ENCODE measurements around the gene MUS81. TPM values are rescaled to one million over a fixed set of nuclear protein-coding genes. Genes with fewer than 3 reads are reported as not detected.

MUS81 gene
- total and polyA plus RNA-seq, 2 of the 13 experiments (the other 11 are each of a cell fraction or from before 2014, with no cell fraction given), result 25.6 to 30.2 TPM

GRCh38 chr11:65873318-65874156, 13.3 kb downstream of the MUS81 start (continued):
- TF ChIP-seq ZNF180 (CRISPR knock-in tag; IDR thresholded peaks at IDR 0.05; ENCODE audit: borderline replicate concordance, low read depth) (no peak), FUBP1 (CRISPR knock-in tag; IDR thresholded peaks at IDR 0.05; ENCODE audit: borderline replicate concordance) (no peak), TARDBP (CRISPR knock-in tag; IDR thresholded peaks at IDR 0.05) (peak; percentile 62; the same call in 1 of the 2 replicates), SKIL (CRISPR knock-in tag; IDR thresholded peaks at IDR 0.05; ENCODE audit: borderline replicate concordance) (peak; percentile 71), ZNF33B (CRISPR knock-in tag; IDR thresholded peaks at IDR 0.05) (no peak), MED1 (CRISPR knock-in tag; IDR thresholded peaks at IDR 0.05) (peak; percentile 44), FOXA3 (CRISPR knock-in tag; IDR thresholded peaks at IDR 0.05) (peak; percentile 39; the same call in 1 of the 2 replicates), HMGA1 (CRISPR knock-in tag; conservative IDR thresholded peaks at IDR 0.05) (no peak), PBX3 (CRISPR knock-in tag; IDR thresholded peaks at IDR 0.05; ENCODE audit: borderline replicate concordance) (no peak), ZNF329 (CRISPR knock-in tag; IDR thresholded peaks at IDR 0.05; ENCODE audit: low read depth) (peak; percentile 57; the same call in 1 of the 2 replicates), ZNF558 (CRISPR knock-in tag; IDR thresholded peaks at IDR 0.05; ENCODE audit: borderline replicate concordance) (0 out of 2 replicates have a peak, but pooled peaks have one; percentile 44), ZFP36 (IDR thresholded peaks at IDR 0.05; ENCODE audit: borderline replicate concordance, low read depth, low read length, partially characterized antibody) (no peak), DNMT1 (CRISPR knock-in tag; IDR thresholded peaks at IDR 0.05) (0 out of 2 replicates have a peak, but pooled peaks have one; percentile 58), MLX (CRISPR knock-in tag; IDR thresholded peaks at IDR 0.05) (peak; percentile 74; the same call in 1 of the 2 replicates), ARID4A (CRISPR knock-in tag; IDR thresholded peaks at IDR 0.05; ENCODE audit: borderline replicate concordance) (peak; percentile 66; the same call in 1 of the 2 replicates)

Measured in HepG2 (cell line).